Stimulated activated CD8-positive, alpha-beta memory T cell treated with anti-CD3 and anti-CD28 coated beads, Interleukin-4, amount 100 ng/mL, for 1 hour (primary cell): Measurements from ENCODE around the gene DNAL1.
"Not testable (repeated sequence)": the region's sequence is repeated elsewhere in the genome, so short reads cannot be mapped to it uniquely, and the experiment has no call there.

ENCODE experiments used
- DNase-seq, 2 donors: peaks; one replicate each; pipeline ENCODE4 v3.0.0-alpha.2; 2020; ENCODE audit warnings: low read depth in 2 of 2, low spot score in 1 of 2

Gene DNAL1

GRCh38 chr14:73640796-73641365, 3.9 kb upstream of the DNAL1 start:
- DNase-seq, result no peak

GRCh38 chr14:73645248-73645610, 443 bp downstream of the DNAL1 start:
- no peak for DNase-seq

- DNase-seq, result no peak
Measured at GRCh38 chr14:73651005-73651404, 6.2 kb downstream of the DNAL1 start.

- DNase-seq, result no peak
Measured at GRCh38 chr14:73655851-73656250, 11.1 kb downstream of the DNAL1 start.

- DNase-seq, result not testable (repeated sequence)
Measured at GRCh38 chr14:73659202-73659601, 14.4 kb downstream of the DNAL1 start.

GRCh38 chr14:73660511-73660910, 15.7 kb downstream of the DNAL1 start:
- DNase-seq, result no peak

- DNase-seq, result no peak
Measured at GRCh38 chr14:73661872-73662271, 17.1 kb downstream of the DNAL1 start.

GRCh38 chr14:73662487-73662943, 17.7 kb downstream of the DNAL1 start:
- DNase-seq, result no peak

GRCh38 chr14:73663548-73664212, 18.9 kb downstream of the DNAL1 start:
- DNase-seq, result no peak

- DNase-seq, result no peak
Measured at GRCh38 chr14:73665130-73665529, 20.3 kb downstream of the DNAL1 start.

GRCh38 chr14:73666583-73666982, 21.8 kb downstream of the DNAL1 start:
- DNase-seq, result no peak

GRCh38 chr14:73667854-73668253, 23.1 kb downstream of the DNAL1 start:
- DNase-seq, result no peak

GRCh38 chr14:73674986-73675385, 30.2 kb downstream of the DNAL1 start:
- no peak for DNase-seq

GRCh38 chr14:73678698-73679097, 33.9 kb downstream of the DNAL1 start:
- DNase-seq, result no peak

- DNase-seq, result no peak
Measured at GRCh38 chr14:73680821-73681220, 36.0 kb downstream of the DNAL1 start.

GRCh38 chr14:73684627-73685026, 39.8 kb downstream of the DNAL1 start:
- no peak for DNase-seq

GRCh38 chr14:73685328-73685727, 40.5 kb downstream of the DNAL1 start:
- no peak for DNase-seq

- no peak for DNase-seq
Measured at GRCh38 chr14:73686901-73687300, 42.1 kb downstream of the DNAL1 start.

- DNase-seq, result no peak
Measured at GRCh38 chr14:73694083-73694482, 49.3 kb downstream of the DNAL1 start.

- DNase-seq, result no peak
Measured at GRCh38 chr14:73695082-73695481, 50.3 kb downstream of the DNAL1 start.

- DNase-seq, result no peak
Measured at GRCh38 chr14:73695997-73696396, 51.2 kb downstream of the DNAL1 start.

GRCh38 chr14:73696466-73697400, 51.9 kb downstream of the DNAL1 start:
- no peak for DNase-seq
